Rectal smooth muscle tissue (tissue), 1 donor: ENCODE results near the gene PRODH2.

Experiments
- H3K27ac ChIP-seq: one replicate; pipeline ENCODE4 v1.7.0; 2013; ENCODE audit warnings: low read depth, low read length, inconsistent platforms
- H3K27me3 ChIP-seq: one replicate; pipeline ENCODE4 v1.7.0; 2013; ENCODE audit warnings: low read length; ENCODE audit not compliant: control insufficient read depth, insufficient read depth
- H3K36me3 ChIP-seq: one replicate; pipeline ENCODE4 v1.7.0; 2013; ENCODE audit warnings: low read length; ENCODE audit not compliant: control insufficient read depth, insufficient read depth
- H3K4me1 ChIP-seq: one replicate; pipeline ENCODE4 v1.7.0; 2013; ENCODE audit warnings: low read length; ENCODE audit not compliant: control insufficient read depth, insufficient read depth
- H3K4me3 ChIP-seq: one replicate; pipeline ENCODE4 v1.7.0; 2013; ENCODE audit warnings: low read length
- H3K9ac ChIP-seq: one replicate; pipeline ENCODE4 v1.7.0; 2013; ENCODE audit warnings: low read length

Gene PRODH2

DNA sequence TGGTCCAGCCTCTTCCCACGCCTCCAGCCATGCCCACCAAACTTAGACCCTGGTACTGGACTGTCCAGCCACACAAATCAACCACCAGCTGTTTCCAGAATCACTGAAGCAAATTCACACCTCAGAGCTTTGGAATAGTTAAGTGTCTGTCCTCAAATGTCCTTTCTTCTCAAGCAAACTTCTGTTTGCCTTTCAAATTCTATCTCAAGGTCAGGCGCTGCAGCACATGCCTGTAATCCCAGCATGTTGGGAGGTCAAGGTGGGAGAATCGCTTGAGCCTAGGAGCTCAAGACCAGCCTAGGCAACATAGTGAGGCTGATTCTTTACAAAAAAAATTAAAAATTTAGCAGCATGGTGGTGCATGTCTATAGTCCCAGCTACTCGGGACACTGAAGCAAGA lies 19.4 kb upstream of the PRODH2 start:
- Histone ChIP-seq H3K36me3 (no peaks in the 10 kb centered on the region), H3K9ac (no peak overlapping the region), H3K27me3 (no peaks in the 10 kb centered on the region), H3K27ac (no peak overlapping the region), H3K4me1 (no peaks in the 10 kb centered on the region), H3K4me3 (no peak overlapping the region)

DNA sequence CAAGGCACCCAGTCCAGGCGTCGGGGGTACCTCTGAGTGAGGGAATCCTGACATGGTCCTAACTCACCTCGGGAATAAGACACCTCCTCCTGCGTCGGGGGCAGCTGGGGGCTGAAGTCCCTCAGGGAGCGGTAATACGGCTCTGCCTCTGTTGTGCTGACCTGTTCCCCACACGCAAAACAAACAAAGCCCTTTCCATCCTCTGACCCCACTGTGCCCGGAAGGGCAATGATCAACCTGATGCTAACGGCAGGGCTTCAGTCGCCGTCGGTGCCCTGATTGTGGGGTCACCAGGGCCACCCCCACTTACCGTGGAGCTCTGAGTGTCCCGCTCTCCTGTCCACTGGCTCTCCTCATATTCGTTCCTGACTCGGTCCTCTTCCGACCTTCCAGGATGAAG lies 18.3 kb upstream of the PRODH2 start:
- Histone ChIP-seq H3K9ac (no peak overlapping the region), H3K27ac (no peak overlapping the region), H3K4me3 (no peak overlapping the region), H3K27me3 (no peaks in the 10 kb centered on the region), H3K36me3 (no peaks in the 10 kb centered on the region), H3K4me1 (no peaks in the 10 kb centered on the region)

DNA sequence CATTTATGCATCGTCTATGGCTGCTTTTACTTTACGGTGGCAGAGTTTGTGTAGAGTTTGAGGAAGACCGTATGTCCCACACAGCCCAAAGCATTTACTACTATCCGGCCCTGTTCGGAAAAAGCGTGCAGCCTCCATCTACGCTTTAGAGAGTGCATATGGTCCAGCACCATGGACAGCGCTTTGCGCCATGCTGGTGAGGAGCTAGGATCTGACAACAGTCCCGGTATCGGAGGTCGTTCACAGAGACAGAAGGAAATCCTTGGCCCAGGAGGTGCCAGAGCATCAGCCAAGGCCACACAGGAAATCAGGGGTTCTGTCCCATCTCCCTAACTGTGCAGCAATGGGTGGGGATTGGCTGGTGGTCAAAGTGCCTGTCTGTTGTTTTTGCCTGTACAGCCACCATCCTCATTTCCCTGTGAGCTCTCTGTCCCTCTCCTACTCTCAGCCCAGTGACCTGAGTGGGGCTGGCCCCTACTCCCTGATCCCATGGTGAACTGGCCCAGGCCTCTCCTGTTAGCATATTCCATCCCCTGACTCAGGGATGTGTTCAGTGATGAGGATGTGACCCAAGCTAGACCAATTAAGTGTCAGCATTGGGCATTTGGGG lies 16.2 kb upstream of the PRODH2 start:
- Histone ChIP-seq H3K27me3 (no peaks in the 10 kb centered on the region), H3K27ac (no peak overlapping the region), H3K4me1 (no peaks in the 10 kb centered on the region), H3K9ac (no peak overlapping the region), H3K4me3 (no peak overlapping the region), H3K36me3 (no peaks in the 10 kb centered on the region)

DNA sequence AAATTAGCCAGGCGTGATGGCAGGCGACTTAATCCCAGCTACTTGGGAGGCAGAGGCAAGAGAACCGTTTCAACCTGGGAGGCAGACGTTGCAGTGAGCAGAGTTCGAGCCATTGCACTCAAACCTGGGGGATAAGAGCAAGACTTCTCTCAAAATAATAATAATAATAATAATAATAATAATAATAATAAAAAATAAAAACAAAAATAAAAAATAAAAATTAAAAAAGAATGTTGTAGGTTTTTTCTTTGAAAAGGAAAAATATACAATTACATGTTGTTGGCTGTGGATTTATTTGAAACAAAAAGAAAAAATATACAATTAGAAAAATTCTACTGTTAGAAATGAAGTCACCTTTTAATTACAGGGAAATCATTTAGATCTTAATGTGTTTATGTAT lies 11.5 kb upstream of the PRODH2 start:
- Histone ChIP-seq H3K27ac (no peak overlapping the region), H3K27me3 (no peaks in the 10 kb centered on the region), H3K36me3 (no peaks in the 10 kb centered on the region), H3K4me1 (no peaks in the 10 kb centered on the region), H3K4me3 (no peak overlapping the region), H3K9ac (no peak overlapping the region)

DNA sequence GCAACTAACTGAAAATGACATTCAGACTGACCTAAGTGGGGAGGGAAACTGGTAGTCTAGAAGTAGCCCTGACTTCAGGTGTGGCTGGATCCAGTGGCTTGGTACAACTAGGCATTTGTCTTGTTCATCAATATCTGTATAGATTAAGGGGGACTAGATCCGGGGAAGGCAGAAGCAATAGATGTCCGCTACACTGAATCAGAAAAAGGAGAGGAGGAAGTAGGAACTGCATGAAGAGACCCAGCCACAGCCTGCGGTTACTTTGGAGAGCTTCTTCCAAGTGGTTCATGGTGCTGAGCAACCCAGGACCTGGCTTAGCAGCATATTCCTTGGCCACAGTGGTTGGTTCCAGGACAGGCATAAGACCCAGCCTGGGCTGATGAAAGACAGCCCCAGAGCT lies 9.9 kb upstream of the PRODH2 start:
- Histone ChIP-seq H3K9ac (no peak overlapping the region), H3K4me1 (no peaks in the 10 kb centered on the region), H3K4me3 (no peak overlapping the region), H3K27ac (no peak overlapping the region), H3K36me3 (no peaks in the 10 kb centered on the region), H3K27me3 (no peaks in the 10 kb centered on the region)

DNA sequence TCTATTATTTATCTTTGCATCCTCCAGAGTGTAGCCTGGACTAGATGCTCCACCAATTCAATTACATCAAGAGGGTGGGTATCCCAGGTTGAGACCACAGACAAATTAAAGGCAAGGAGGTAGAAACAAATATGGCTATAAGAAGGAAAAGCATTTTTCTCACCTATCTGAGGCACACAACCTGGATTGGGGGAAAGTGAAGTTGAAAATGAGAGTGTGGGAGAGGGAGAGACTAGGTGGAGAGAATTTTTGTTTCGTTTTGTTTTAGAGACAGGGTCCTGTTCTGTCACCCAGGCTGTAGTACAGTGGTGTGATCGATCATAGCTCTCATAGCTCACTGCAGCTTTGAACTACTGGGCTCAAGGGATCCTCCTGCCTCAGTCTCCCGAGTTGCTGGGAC lies 5.8 kb upstream of the PRODH2 start:
- Histone ChIP-seq H3K4me1 (no peaks in the 10 kb centered on the region), H3K4me3 (no peak overlapping the region), H3K27me3 (no peaks in the 10 kb centered on the region), H3K9ac (no peak overlapping the region), H3K36me3 (no peaks in the 10 kb centered on the region), H3K27ac (no peak overlapping the region)

DNA sequence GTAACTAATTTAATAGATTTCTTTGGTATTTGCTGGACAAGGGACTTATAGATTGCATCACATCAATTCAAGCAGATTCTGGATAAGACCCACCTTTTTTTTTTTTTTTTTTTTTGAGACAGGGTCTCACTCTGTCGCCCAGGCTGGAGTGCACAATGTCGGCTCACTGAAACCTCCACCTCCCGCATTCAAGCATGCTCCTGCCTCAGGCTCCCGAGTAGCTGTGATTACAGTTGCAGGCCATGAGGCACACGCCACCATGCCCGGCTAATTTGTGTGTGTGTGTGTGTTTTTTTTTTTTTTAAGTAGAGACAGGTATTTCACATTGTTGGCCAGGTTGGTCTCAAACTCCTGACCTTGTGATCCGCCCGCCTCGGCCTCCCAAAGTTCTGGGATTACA lies 4.2 kb upstream of the PRODH2 start:
- Histone ChIP-seq H3K9ac (no peak overlapping the region), H3K4me3 (no peak overlapping the region), H3K27ac (no peak overlapping the region), H3K36me3 (no peaks in the 10 kb centered on the region), H3K27me3 (no peaks in the 10 kb centered on the region), H3K4me1 (no peaks in the 10 kb centered on the region)

DNA sequence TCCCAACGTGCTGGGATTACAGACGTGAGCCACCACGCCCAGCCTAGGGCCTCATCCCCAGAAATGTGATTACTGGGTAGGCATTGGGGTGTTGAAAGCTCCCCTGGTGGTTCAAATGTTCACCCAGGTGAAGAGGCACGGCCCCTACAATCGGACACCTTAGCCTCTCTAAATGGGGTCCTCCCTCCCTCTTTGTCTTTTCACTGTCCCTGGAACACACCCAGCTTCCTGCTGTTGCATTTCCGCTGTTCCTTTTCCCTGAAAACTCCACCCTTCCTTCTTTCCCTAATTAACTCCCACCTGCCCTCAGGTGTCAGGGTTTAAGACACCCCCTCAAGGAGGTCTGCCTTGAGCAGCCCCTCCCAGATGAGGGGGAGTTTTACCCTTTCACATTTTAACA lies 3.6 kb upstream of the PRODH2 start:
- no peak overlapping the region for H3K4me3 ChIP-seq
- H3K27me3 ChIP-seq, result no peaks in the 10 kb centered on the region
- no peaks in the 10 kb centered on the region for H3K4me1 ChIP-seq
- no peak overlapping the region for H3K27ac ChIP-seq
- no peaks in the 10 kb centered on the region for H3K36me3 ChIP-seq
- H3K9ac ChIP-seq, result no peak overlapping the region

DNA sequence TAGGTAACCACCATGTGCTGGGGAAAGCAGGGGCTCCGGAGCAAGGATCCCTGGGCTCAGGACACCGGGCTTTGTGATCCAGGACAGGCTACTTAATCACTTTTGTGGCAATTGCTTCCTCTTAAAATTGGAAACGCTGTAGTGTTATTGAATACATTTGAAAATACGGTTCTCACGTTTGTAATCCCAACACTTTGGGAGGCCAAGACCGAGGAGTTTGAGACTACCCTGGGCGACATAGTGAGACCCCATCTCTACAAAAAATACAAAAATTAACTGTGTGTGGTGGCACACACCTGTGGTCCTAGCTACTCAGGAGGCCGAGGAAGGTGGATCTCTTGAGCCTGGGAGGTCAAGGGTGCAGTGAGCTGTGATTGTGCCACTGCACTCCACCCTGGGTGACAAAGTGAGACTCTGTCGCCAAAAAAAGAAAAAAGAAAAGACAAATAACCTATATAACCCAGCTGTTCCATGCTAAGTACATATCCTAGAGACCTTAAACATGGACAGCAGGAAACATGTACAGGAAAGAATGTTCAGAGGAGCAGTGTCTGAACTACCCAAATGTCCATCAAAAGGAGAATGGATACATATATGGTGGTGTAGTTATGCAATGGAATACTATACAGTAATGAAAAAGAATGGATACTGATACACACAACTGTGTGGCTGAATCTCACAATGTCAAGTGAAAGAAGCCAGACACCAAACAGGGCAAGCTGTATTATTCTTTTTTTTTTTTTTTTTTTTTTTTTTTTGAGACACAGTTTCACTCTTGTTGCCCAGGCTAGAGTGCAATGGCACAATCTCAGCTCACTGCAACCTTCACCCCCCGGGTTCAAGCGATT lies 622 bp upstream of the PRODH2 start:
- H3K4me1 ChIP-seq, result no peaks in the 10 kb centered on the region
- H3K27me3 ChIP-seq, result no peaks in the 10 kb centered on the region
- no peak overlapping the region for H3K9ac ChIP-seq
- H3K4me3 ChIP-seq, result no peak overlapping the region
- H3K27ac ChIP-seq, result no peak overlapping the region
- no peaks in the 10 kb centered on the region for H3K36me3 ChIP-seq

DNA sequence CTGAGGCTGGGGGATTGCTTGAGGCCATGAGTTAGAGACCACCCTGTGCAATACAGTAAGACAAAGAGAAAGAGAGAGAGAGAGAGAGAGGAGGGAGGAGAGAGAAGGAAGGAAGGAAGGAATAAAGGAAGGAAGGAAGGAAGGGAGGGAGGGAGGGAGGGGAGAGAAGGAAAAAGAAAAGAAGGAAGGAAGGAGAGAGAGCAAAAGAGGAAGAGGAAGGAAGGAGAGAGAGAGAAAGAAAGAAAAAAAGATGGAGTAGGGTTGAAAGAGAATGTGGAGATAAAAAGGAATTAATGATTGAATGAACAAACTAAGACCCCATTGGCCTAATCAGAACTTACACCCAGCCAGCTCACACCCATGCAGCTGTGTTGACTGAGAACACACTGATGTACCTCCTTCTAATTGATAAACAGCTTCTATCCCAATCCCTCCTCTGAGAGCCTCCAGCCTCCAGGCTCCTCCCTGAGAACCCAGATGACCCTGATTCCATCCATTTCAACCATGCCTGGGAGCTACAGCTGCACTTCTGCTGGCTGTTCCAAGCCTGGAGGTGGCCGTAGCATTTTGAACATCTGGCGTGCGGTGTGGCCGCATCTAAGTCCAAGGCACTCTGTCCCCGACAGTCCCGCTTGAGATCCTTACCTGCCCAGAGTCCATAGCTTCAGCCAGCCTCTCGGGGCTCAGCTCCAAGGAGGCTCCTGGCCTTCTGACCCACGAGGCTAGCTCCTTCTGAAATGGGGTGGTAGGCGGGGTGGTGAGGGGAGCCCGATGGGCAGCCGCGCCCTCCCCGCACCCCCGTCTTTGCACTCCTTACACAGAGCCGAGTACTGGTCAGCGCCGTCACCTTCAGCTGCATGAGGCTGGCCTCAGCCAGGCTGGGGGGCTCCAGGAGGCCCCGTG lies 1.1 kb downstream of the PRODH2 start:
- Histone ChIP-seq H3K36me3 (no peaks in the 10 kb centered on the region), H3K4me3 (no peak overlapping the region), H3K4me1 (no peaks in the 10 kb centered on the region), H3K27ac (no peak overlapping the region), H3K9ac (no peak overlapping the region), H3K27me3 (no peaks in the 10 kb centered on the region)

DNA sequence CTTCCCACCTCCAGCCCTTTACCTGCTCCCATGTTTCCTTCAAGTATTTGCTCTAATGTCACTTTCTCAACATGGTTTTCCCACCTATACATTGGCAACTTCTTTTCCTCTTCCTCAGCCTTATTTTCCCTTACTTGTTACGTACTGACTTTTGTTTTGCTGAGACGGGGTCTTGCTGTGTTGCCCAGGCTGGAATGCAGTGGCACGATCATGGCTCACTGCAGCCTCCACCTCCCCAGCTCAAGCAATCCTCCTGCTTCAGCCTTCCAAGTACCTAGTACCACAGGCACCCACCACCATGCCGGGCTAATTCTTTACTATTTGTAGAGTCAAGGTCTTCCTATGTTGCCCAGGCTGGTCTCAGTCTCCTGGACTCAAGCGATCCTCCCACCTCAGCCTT lies 5.0 kb downstream of the PRODH2 start:
- H3K4me3 ChIP-seq, result no peak overlapping the region
- H3K27me3 ChIP-seq, result no peaks in the 10 kb centered on the region
- H3K36me3 ChIP-seq, result no peaks in the 10 kb centered on the region
- no peaks in the 10 kb centered on the region for H3K4me1 ChIP-seq
- no peak overlapping the region for H3K9ac ChIP-seq
- H3K27ac ChIP-seq, result no peak overlapping the region

DNA sequence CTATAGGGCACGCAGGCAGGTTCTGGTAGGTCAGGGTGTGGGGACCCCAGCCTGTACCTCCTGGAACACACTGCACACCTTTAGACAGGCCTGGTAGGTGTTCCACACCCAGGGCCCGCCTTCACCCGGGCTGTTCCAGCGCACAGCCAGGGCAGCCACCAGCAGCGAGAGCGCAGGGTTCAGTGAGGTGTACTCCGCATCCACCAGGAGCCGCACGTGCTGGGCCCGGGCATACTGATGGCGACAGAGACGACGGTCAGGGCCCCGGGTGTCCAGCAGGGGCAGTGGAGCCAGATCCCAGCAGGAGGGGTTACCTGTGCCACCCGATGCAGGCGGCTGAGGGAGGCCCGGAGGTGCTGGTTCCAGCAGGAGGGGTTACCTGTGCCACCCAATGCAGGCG lies 6.0 kb downstream of the PRODH2 start:
- H3K4me3 ChIP-seq, result no peak overlapping the region
- no peaks in the 10 kb centered on the region for H3K36me3 ChIP-seq
- H3K27ac ChIP-seq, result no peak overlapping the region
- H3K9ac ChIP-seq, result no peak overlapping the region
- no peaks in the 10 kb centered on the region for H3K27me3 ChIP-seq
- H3K4me1 ChIP-seq, result no peaks in the 10 kb centered on the region
